Osteoblast (primary cell): ENCODE measurements around the gene CCNJL. TPM values are rescaled to one million over a fixed set of nuclear protein-coding genes. Genes with fewer than 3 reads are reported as not detected.

ENCODE experiments used
- DNase-seq: peaks from one replicate; pipeline ENCODE4 v3.0.0; 2011; ENCODE audit warnings: low spot score, mixed read lengths; ENCODE audit not compliant: insufficient read length; ENCODE audit errors: missing footprints
- H2AFZ ChIP-seq: 2 replicates; pipeline ENCODE4 v1.6.0; 2011; ENCODE audit warnings: mild to moderate bottlenecking, low read length
- H3K27ac ChIP-seq: 2 replicates; pipeline ENCODE4 v1.5.1; 2011; ENCODE audit warnings: mild to moderate bottlenecking, low read depth, low read length, moderate library complexity
- H3K27me3 ChIP-seq: 2 replicates; pipeline ENCODE4 v1.6.0; 2012; ENCODE audit warnings: mild to moderate bottlenecking, control low read depth, inconsistent platforms, low read length, moderate library complexity; ENCODE audit not compliant: insufficient read depth
- H3K36me3 ChIP-seq: 2 replicates; pipeline ENCODE4 v1.5.1; 2011; ENCODE audit warnings: mild to moderate bottlenecking, low read length, control low read depth, moderate library complexity; ENCODE audit not compliant: insufficient read depth
- H3K4me1 ChIP-seq: 2 replicates; pipeline ENCODE4 v1.5.1; 2011; ENCODE audit warnings: mild to moderate bottlenecking, low read length, control low read depth, moderate library complexity; ENCODE audit not compliant: insufficient read depth
- H3K4me2 ChIP-seq: 2 replicates; pipeline ENCODE4 v1.6.0; 2011; ENCODE audit warnings: mild to moderate bottlenecking, low read length; ENCODE audit not compliant: insufficient read depth
- H3K4me3 ChIP-seq: fragments of 200-600 bp; sonication (generic); 3 replicates; pipeline ENCODE4 v1.5.1; 2012; ENCODE audit warnings: mild to moderate bottlenecking, low read length, inconsistent platforms; ENCODE audit not compliant: insufficient read depth
- H3K79me2 ChIP-seq: 2 replicates; pipeline ENCODE4 v1.6.0; 2012; ENCODE audit warnings: mild to moderate bottlenecking, low read length, control low read depth, inconsistent platforms; ENCODE audit not compliant: insufficient read depth
- H3K9me3 ChIP-seq: 2 replicates; pipeline ENCODE4 v1.5.1; 2011; ENCODE audit warnings: low read depth, low read length, control low read depth
- H4K20me1 ChIP-seq: 2 replicates; pipeline ENCODE4 v1.6.0; 2012; ENCODE audit warnings: mild to moderate bottlenecking, low read length, control low read depth; ENCODE audit not compliant: insufficient read depth
- CTCF ChIP-seq: IDR thresholded peaks from 2 replicates; pipeline ENCODE4 v1.5.1; 2011; ENCODE audit warnings: mild to moderate bottlenecking, low read depth, low read length, moderate library complexity; ENCODE audit errors: extremely low read depth
- total RNA-seq: library from RNA; depleted of rRNA; stranded (reverse); fragments of >200 nt; gene quantifications from 2 replicates; pipeline ENCODE4 v1.2.3, GENCODE V29; 2012

Gene CCNJL
- total RNA-seq, 1 donor: 1.1 TPM

DNA sequence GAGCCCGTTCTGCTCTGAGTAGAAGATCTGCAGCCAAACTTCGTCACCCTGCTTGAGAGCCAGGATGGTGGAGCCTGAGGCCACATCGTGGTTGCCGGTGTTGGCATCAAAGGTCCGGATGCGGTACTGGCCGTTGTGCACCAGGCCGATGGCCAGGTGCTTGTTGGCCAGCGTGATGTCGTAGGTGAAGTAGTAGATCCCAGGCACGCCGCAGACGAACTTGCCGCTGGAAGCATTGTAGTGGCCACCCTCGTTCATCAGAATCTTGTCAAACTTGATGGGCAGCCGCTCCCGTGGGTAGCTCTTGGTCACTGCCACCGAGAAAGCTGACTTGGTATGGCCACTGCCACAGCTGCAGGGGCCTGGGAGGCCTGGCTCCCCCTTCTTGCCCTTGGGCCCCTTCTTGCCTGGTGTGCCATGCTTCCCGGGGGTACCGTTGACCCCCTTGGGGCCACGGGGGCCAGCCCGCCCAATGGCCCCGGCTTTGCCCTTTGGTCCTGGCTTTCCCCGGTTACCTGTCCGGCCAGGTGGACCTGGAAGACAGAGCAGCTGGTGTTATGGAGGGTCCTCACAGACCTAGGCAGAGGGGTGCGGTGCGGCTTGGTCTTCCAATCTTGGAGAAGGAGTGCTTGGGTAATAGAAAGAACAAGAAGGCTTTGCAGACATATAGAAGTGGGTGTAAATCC is 37.0 kb upstream of the CCNJL start:
- H3K9me3 ChIP-seq: no peaks in the 10 kb centered on the region
- no peaks in the 10 kb centered on the region for H4K20me1 ChIP-seq
- no peak for TF ChIP-seq CTCF

DNA sequence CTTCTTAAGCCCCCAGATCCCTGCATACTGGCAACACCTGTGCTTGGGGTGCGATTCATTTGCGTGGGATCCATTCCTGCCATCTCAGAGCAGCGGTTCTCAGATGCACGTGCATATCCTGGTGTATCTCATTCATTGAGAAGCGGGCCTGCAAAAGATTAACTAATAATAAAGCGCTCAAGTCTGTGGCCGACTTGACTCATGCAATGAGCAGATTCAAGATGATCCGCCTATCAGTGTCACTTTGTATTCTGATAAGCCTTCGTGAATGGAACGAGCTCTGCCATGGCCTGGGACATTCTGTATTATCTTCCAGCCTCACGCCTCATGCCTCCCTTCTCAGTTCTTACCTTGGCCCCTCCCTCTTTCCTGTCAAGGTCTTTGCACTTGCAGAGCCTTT is 35.7 kb upstream of the CCNJL start:
- Histone ChIP-seq H3K27me3 (no peaks in the 10 kb centered on the region), H3K4me2 (no peak overlapping the region)

More for the DNA sequence above, 37.0 kb upstream of the CCNJL start:
- no peaks in the 10 kb centered on the region for H3K4me1 ChIP-seq
- H3K27ac ChIP-seq: no peak overlapping the region
- H3K4me3 ChIP-seq: no peak overlapping the region
- H2AFZ ChIP-seq: no peak overlapping the region
- no peak overlapping the region for H3K4me2 ChIP-seq
- H3K27me3 ChIP-seq: no peaks in the 10 kb centered on the region
- H3K36me3 ChIP-seq: no peaks in the 10 kb centered on the region
- no peak for DNase-seq
- no peaks in the 10 kb centered on the region for H3K79me2 ChIP-seq

DNA sequence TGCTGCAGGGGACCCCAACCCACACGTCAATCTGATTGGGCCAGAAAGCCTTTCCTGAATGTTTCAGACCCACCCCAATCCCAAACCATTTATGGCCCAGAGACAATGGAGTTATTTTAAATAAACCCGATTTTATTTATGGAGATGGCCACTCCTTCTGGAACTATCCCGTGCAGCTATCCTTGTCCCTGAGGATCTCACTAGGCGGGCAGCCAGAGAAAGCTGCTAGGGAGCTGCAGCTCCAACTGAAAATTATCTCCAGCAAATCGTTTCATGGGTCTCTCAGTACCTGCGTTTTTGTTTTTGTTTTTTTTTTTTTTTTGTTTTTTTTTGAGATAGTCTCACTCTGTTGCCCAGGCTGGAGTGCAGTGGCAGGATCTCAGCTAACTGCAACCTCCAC is 35.1 kb upstream of the CCNJL start:
- Histone ChIP-seq H3K4me1 (peaks cover 6% of the 10 kb centered on the region), H2AFZ (no peak overlapping the region), H3K27ac (no peak overlapping the region), H3K9me3 (no peaks in the 10 kb centered on the region), H4K20me1 (no peaks in the 10 kb centered on the region), H3K4me3 (no peak overlapping the region), H3K27me3 (no peaks in the 10 kb centered on the region), H3K36me3 (no peaks in the 10 kb centered on the region), H3K4me2 (no peak overlapping the region), H3K79me2 (no peaks in the 10 kb centered on the region)
- TF ChIP-seq CTCF: no peak
- no peak for DNase-seq

More for the DNA sequence above, 35.7 kb upstream of the CCNJL start:
- TF ChIP-seq CTCF: no peak
- no peaks in the 10 kb centered on the region for H3K36me3 ChIP-seq
- no peaks in the 10 kb centered on the region for H4K20me1 ChIP-seq
- no peak overlapping the region for H3K4me3 ChIP-seq
- no peaks in the 10 kb centered on the region for H3K9me3 ChIP-seq
- no peaks in the 10 kb centered on the region for H3K4me1 ChIP-seq
- H3K27ac ChIP-seq: no peak overlapping the region
- DNase-seq: no peak
- no peak overlapping the region for H2AFZ ChIP-seq
- no peaks in the 10 kb centered on the region for H3K79me2 ChIP-seq

GRCh38 chr5:160342413-160342941 is 30.1 kb upstream of the CCNJL start:
- Histone ChIP-seq H3K4me2 (no peak overlapping the region), H3K4me1 (peaks cover 10% of the 10 kb centered on the region), H3K4me3 (no peak overlapping the region), H3K27me3 (no peaks in the 10 kb centered on the region), H3K27ac (no peak overlapping the region), H4K20me1 (no peaks in the 10 kb centered on the region), H3K36me3 (no peaks in the 10 kb centered on the region), H2AFZ (no peak overlapping the region), H3K79me2 (no peaks in the 10 kb centered on the region), H3K9me3 (no peaks in the 10 kb centered on the region)
- TF ChIP-seq CTCF: no peak
- peak; percentile 72 for DNase-seq
